ENCODE measurements around the gene VCAM1. TPM values are rescaled to one million over a fixed set of nuclear protein-coding genes. Genes with fewer than 3 reads are reported as not detected.
"Not testable (repeated sequence)": the region's sequence is repeated elsewhere in the genome, so short reads cannot be mapped to it uniquely, and the experiment has no call there.

Gene VCAM1
- total RNA-seq, 1 donor, result 382 TPM

DNA sequence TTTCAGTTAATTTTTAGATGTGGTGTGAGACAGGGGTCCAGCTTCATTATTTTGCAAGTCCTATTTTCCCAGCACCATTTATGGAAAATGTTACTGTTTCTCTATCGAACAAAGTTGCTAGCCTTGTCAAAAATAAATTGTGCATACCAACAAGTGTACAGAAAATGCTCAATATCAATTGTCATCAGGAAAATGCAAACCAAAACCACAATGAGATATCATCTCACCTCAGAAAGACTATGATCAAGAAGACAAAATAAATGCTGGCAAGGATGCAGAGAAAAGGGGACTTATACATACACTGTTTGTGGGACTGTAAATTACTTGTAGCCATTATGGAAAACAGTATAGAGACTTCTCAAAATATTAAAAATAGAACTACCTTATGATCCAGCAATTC, 54.8 kb downstream of the VCAM1 start:
- no peak for DNase-seq (ENCODE audit: insufficient read length, low spot score, missing footprints)
- no peaks in the 10 kb centered on the region for H3K36me3 ChIP-seq (ENCODE audit: insufficient read depth, low read length)
- H3K9me3 ChIP-seq (ENCODE audit: low read depth, low read length), result no peaks in the 10 kb centered on the region
- peaks cover 14% of the 10 kb centered on the region for H3K4me1 ChIP-seq (ENCODE audit: insufficient read depth, low read length)
- H3K27me3 ChIP-seq (ENCODE audit: insufficient read depth, low read length), result no peaks in the 10 kb centered on the region
- no peaks in the 10 kb centered on the region for H4K20me1 ChIP-seq (ENCODE audit: insufficient read depth, low read length)
- no peak overlapping the region for H2AFZ ChIP-seq (ENCODE audit: low read length)
- H3K79me2 ChIP-seq (ENCODE audit: insufficient read depth, low read length), result no peaks in the 10 kb centered on the region
- TF ChIP-seq, protein P1, sequence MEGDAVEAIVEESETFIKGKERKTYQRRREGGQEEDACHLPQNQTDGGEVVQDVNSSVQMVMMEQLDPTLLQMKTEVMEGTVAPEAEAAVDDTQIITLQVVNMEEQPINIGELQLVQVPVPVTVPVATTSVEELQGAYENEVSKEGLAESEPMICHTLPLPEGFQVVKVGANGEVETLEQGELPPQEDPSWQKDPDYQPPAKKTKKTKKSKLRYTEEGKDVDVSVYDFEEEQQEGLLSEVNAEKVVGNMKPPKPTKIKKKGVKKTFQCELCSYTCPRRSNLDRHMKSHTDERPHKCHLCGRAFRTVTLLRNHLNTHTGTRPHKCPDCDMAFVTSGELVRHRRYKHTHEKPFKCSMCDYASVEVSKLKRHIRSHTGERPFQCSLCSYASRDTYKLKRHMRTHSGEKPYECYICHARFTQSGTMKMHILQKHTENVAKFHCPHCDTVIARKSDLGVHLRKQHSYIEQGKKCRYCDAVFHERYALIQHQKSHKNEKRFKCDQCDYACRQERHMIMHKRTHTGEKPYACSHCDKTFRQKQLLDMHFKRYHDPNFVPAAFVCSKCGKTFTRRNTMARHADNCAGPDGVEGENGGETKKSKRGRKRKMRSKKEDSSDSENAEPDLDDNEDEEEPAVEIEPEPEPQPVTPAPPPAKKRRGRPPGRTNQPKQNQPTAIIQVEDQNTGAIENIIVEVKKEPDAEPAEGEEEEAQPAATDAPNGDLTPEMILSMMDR (IDR thresholded peaks at IDR 0.05; ENCODE audit: extremely low read depth, low read depth, low read length), result no peak
- H3K27ac ChIP-seq (ENCODE audit: low read depth, low read length), result no peak overlapping the region
- H3K4me2 ChIP-seq (ENCODE audit: insufficient read depth, low read length), result no peak overlapping the region
- no peak overlapping the region for H3K4me3 ChIP-seq (ENCODE audit: insufficient read depth, low read length)

DNA sequence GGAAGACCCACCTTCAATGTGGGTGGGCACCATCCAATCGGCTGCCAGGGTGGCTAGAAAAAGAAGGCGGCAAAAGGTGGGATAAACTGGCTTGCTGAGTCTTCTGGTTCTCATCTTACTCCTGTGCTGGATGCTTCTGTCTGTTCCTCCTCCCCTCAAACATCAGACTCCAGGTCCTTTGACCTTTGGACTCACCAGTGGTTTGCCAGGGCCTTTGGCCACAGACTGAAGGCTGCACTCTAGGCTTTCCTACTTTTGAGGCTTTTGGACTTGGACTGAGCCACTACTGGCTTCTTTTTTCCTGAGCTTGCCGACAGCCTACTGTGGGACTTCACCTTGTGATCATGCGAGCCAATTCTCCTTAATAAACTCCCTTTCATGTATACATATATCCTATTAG, 55.9 kb downstream of the VCAM1 start:
- no peaks in the 10 kb centered on the region for H3K9me3 ChIP-seq (ENCODE audit: low read depth, low read length)
- TF ChIP-seq, protein P1 (IDR thresholded peaks at IDR 0.05; ENCODE audit: extremely low read depth, low read depth, low read length), result no peak
- H3K36me3 ChIP-seq (ENCODE audit: insufficient read depth, low read length), result no peaks in the 10 kb centered on the region
- peak overlapping the region; percentile 53 for H2AFZ ChIP-seq (ENCODE audit: low read length)
- H3K27ac ChIP-seq (ENCODE audit: low read depth, low read length), result no peak overlapping the region
- H3K4me2 ChIP-seq (ENCODE audit: insufficient read depth, low read length), result no peak overlapping the region
- DNase-seq (ENCODE audit: insufficient read length, low spot score, missing footprints), result no peak
- H3K4me3 ChIP-seq (ENCODE audit: insufficient read depth, low read length), result no peak overlapping the region
- no peaks in the 10 kb centered on the region for H4K20me1 ChIP-seq (ENCODE audit: insufficient read depth, low read length)
- no peaks in the 10 kb centered on the region for H3K27me3 ChIP-seq (ENCODE audit: insufficient read depth, low read length)
- H3K4me1 ChIP-seq (ENCODE audit: insufficient read depth, low read length), result peaks cover 3% of the 10 kb centered on the region
- no peaks in the 10 kb centered on the region for H3K79me2 ChIP-seq (ENCODE audit: insufficient read depth, low read length)

DNA sequence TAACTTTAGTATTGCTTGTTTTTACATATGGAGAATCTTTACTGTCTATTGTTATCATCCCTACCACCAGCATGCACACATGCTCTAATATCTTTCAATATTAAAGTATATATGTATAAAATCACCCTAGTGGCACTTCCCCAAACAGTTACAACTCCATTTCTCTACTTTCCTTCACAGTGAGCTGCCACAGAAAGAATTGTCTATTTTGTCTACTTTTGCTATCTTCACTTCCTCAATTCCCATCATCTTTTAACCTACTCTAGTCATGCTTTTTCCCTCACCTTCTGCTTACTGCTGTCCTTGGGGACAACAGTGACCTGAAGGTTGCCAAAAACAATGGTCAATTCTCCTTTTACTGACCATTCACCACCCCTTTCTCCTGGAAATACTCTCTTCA, 59.2 kb downstream of the VCAM1 start:
- Histone ChIP-seq H3K4me2 (ENCODE audit: insufficient read depth, low read length) (no peak overlapping the region), H3K27me3 (ENCODE audit: insufficient read depth, low read length) (no peaks in the 10 kb centered on the region), H3K9me3 (ENCODE audit: low read depth, low read length) (no peaks in the 10 kb centered on the region), H3K4me1 (ENCODE audit: insufficient read depth, low read length) (no peaks in the 10 kb centered on the region), H3K27ac (ENCODE audit: low read depth, low read length) (no peak overlapping the region), H2AFZ (ENCODE audit: low read length) (no peak overlapping the region), H3K79me2 (ENCODE audit: insufficient read depth, low read length) (no peaks in the 10 kb centered on the region), H4K20me1 (ENCODE audit: insufficient read depth, low read length) (no peaks in the 10 kb centered on the region), H3K4me3 (ENCODE audit: insufficient read depth, low read length) (no peak overlapping the region), H3K36me3 (ENCODE audit: insufficient read depth, low read length) (no peaks in the 10 kb centered on the region)
- TF ChIP-seq, protein P1 (IDR thresholded peaks at IDR 0.05; ENCODE audit: extremely low read depth, low read depth, low read length), result no peak
- DNase-seq (ENCODE audit: insufficient read length, low spot score, missing footprints), result no peak

DNA sequence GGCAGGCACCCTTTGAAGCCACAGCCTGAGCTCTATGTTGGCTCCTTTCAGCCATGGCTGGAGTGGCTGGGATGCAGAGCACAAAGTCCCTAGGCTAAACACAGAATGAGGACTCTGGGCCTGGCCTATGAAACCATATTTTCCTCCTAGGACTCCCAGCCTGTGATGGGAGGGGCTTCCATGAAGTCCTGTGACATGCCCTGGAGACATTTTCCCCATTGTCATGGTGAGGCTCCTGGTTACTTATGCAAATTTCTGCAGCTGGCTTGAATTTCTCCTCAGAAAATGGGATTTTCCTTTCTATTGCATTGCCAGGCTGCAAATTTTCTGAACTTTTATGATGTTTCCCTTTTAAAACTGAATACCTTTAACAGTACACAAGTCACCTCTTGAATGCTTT, 61.3 kb downstream of the VCAM1 start:
- Histone ChIP-seq H4K20me1 (ENCODE audit: insufficient read depth, low read length) (no peaks in the 10 kb centered on the region), H3K27me3 (ENCODE audit: insufficient read depth, low read length) (no peaks in the 10 kb centered on the region), H3K36me3 (ENCODE audit: insufficient read depth, low read length) (no peaks in the 10 kb centered on the region), H3K4me2 (ENCODE audit: insufficient read depth, low read length) (no peak overlapping the region), H3K79me2 (ENCODE audit: insufficient read depth, low read length) (no peaks in the 10 kb centered on the region), H3K9me3 (ENCODE audit: low read depth, low read length) (no peaks in the 10 kb centered on the region), H2AFZ (ENCODE audit: low read length) (no peak overlapping the region), H3K4me3 (ENCODE audit: insufficient read depth, low read length) (no peak overlapping the region), H3K4me1 (ENCODE audit: insufficient read depth, low read length) (peaks cover under 1% of the 10 kb centered on the region), H3K27ac (ENCODE audit: low read depth, low read length) (no peak overlapping the region)
- TF ChIP-seq, protein P1 (IDR thresholded peaks at IDR 0.05; ENCODE audit: extremely low read depth, low read depth, low read length), result no peak
- no peak for DNase-seq (ENCODE audit: insufficient read length, low spot score, missing footprints)

DNA sequence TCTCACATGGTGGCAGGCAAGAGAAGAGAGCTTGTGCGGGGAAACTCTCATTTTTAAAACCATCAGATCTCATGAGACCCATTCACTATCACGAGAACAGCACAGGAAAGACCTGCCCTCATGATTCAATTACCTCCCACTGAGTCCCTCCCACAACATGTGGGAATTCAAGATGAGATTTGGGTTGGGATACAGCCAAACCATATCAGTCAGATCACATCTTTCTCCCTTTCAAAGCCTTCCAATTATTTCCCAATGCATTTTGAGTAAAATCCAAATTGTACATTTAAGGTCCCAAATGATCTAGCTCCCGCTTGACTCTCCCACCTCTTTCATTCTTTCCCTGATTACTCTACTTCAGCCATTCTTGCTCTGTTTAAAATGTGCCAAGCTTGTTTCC, 62.2 kb downstream of the VCAM1 start:
- H3K4me2 ChIP-seq (ENCODE audit: insufficient read depth, low read length); H3K36me3 ChIP-seq (ENCODE audit: insufficient read depth, low read length); H3K4me1 ChIP-seq (ENCODE audit: insufficient read depth, low read length); H4K20me1 ChIP-seq (ENCODE audit: insufficient read depth, low read length); H3K27ac ChIP-seq (ENCODE audit: low read depth, low read length); DNase-seq (ENCODE audit: insufficient read length, low spot score, missing footprints); H3K27me3 ChIP-seq (ENCODE audit: insufficient read depth, low read length); H3K9me3 ChIP-seq (ENCODE audit: low read depth, low read length); H3K79me2 ChIP-seq (ENCODE audit: insufficient read depth, low read length); H3K4me3 ChIP-seq (ENCODE audit: insufficient read depth, low read length): not testable (repeated sequence)
- peak overlapping the region; percentile 31 for H2AFZ ChIP-seq (ENCODE audit: low read length)
